HCT116 (cell line): ENCODE data around the gene FBXO8. TPM values are rescaled to one million over a fixed set of nuclear protein-coding genes. Genes with fewer than 3 reads are reported as not detected.

Source experiments
- ATAC-seq: fragments of 200-7000 bp; cut with Tn5 transposase; 2 replicates; pipeline ENCODE4 v1.9.1; 2020; ENCODE audit warnings: mild to moderate bottlenecking, moderate library complexity
- BruUV-seq: library from RNA; stranded (reverse); fragments of 400-500 nt; replicated peaks from 2 replicates; lab custom pipeline; 2021; lab: Mats Ljungman, UMichigan
- CTCF ChIA-PET: fragments of 300-600 bp; sonication (Branson Sonifier 250); formaldehyde crosslinking; loops from one replicate; lab custom pipeline; 2021; ENCODE audit warnings: antibody characterized with exemption; lab: Charles Lee
- POLR2A ChIA-PET: fragments of 300-600, 350-600 bp; sonication (Branson Sonifier 250); formaldehyde crosslinking; loops from one replicate; lab custom pipeline; 2021; ENCODE audit warnings: antibody characterized with exemption; lab: Charles Lee
- RAD21 ChIA-PET, 2 experiments: fragments of 300-600 bp; sonication (Branson Sonifier 250); formaldehyde crosslinking; loops; one replicate each; lab custom pipeline; 2023; ENCODE audit warnings: low total read pairs in 2 of 2; ENCODE audit not compliant: uncharacterized antibody in 2 of 2, unreplicated experiment in 2 of 2, low non-redundant PET in 1 of 2; lab: Charles Lee
- DNase-seq: peaks from one replicate; pipeline ENCODE4 v3.0.0-alpha.2; 2010; ENCODE audit warnings: low read depth, low spot score
- H2AFZ ChIP-seq: fragments of 200-600 bp; shearing (Covaris generic), sonication (generic); 2 replicates; pipeline ENCODE4 v1.6.1; 2017; ENCODE audit warnings: low read depth, mixed run types, mixed read lengths, antibody characterized with exemption, low read length; ENCODE audit not compliant: poor library complexity, severe bottlenecking
- H3K27ac ChIP-seq: 2 replicates; pipeline ENCODE4 v1.5.1; 2012; ENCODE audit warnings: low read depth, low read length
- H3K27me3 ChIP-seq: fragments of 200-600 bp; sonication (generic); 2 replicates; pipeline ENCODE4 v1.6.1; 2016; ENCODE audit warnings: mixed run types, low read length, mixed read lengths; ENCODE audit not compliant: insufficient read depth
- H3K36me3 ChIP-seq, 2 experiments: fragments of 200-500 bp in 1 of 2; fragments of 200-600 bp in 1 of 2; sonication (Bioruptor generic) in 1 of 2; sonication (generic) in 1 of 2; 2 replicates each; pipeline versions ENCODE4 v1.5.1 to v1.6.1; 2014 to 2016; ENCODE audit warnings: low read length in 2 of 2, inconsistent platforms in 1 of 2, mixed read lengths in 1 of 2, mixed run types in 1 of 2; ENCODE audit not compliant: insufficient read depth in 2 of 2, control insufficient read depth in 1 of 2
- H3K4me1 ChIP-seq, 2 experiments: fragments of 200-600 bp in 1 of 2; sonication (generic) in 1 of 2; 2 replicates each; pipeline versions ENCODE4 v1.5.1 to v1.6.1; 2012 to 2017; ENCODE audit warnings: low read length in 2 of 2, inconsistent platforms in 1 of 2, mild to moderate bottlenecking in 1 of 2, mixed read lengths in 1 of 2, mixed run types in 1 of 2, moderate library complexity in 1 of 2; ENCODE audit not compliant: insufficient read depth in 2 of 2, control insufficient read depth in 1 of 2
- H3K4me2 ChIP-seq: fragments of 200-600 bp; sonication (generic); 2 replicates; pipeline ENCODE4 v1.6.1; 2017; ENCODE audit warnings: mixed run types, low read length, mixed read lengths
- H3K4me3 ChIP-seq, 2 experiments: fragments of 200-600 bp in 1 of 2; sonication (generic) in 1 of 2; replicated peaks in 1 of 2; 2 replicates each; pipeline ENCODE4 v1.5.1; 2011 to 2016; ENCODE audit warnings: low read length in 2 of 2, control low read depth in 1 of 2, low read depth in 1 of 2, mild to moderate bottlenecking in 1 of 2, mixed read lengths in 1 of 2, mixed run types in 1 of 2
- H3K79me2 ChIP-seq: fragments of 200-600 bp; sonication (generic); 2 replicates; pipeline ENCODE4 v1.6.1; 2017; ENCODE audit warnings: mild to moderate bottlenecking, mixed run types, low read length, moderate library complexity, mixed read lengths; ENCODE audit not compliant: insufficient read depth
- H3K9ac ChIP-seq: fragments of 200-600 bp; sonication (generic); 2 replicates; pipeline ENCODE4 v1.6.1; 2016; ENCODE audit warnings: low read length, mixed read lengths
- H3K9me2 ChIP-seq: fragments of 200-600 bp; sonication (generic), shearing (Covaris generic); 2 replicates; pipeline ENCODE4 v1.6.1; 2017; ENCODE audit warnings: mixed run types, mild to moderate bottlenecking, moderate library complexity; ENCODE audit not compliant: insufficient read depth
- H3K9me3 ChIP-seq, 2 experiments: fragments of 200-500 bp in 1 of 2; fragments of 200-600 bp in 1 of 2; sonication (Bioruptor generic) in 1 of 2; sonication (generic) in 1 of 2; 2 replicates each; pipeline ENCODE4 v1.6.1; 2014 to 2017; ENCODE audit warnings: low read length in 2 of 2, mixed read lengths in 2 of 2, inconsistent platforms in 1 of 2, low read depth in 1 of 2, mild to moderate bottlenecking in 1 of 2, mixed run types in 1 of 2, moderate library complexity in 1 of 2; ENCODE audit not compliant: control insufficient read depth in 1 of 2, insufficient read depth in 1 of 2
- H4K20me1 ChIP-seq: fragments of 200-600 bp; sonication (generic), shearing (Covaris generic); 2 replicates; pipeline ENCODE4 v1.6.1; 2017; ENCODE audit warnings: mixed run types, mild to moderate bottlenecking, moderate library complexity; ENCODE audit not compliant: insufficient read depth
- CEBPB ChIP-seq: IDR thresholded peaks from 2 replicates; pipeline ENCODE4 v1.6.1; 2012; ENCODE audit warnings: low read depth
- EGR1 ChIP-seq: IDR thresholded peaks from 2 replicates; pipeline ENCODE4 v1.6.1; 2012; ENCODE audit warnings: low read depth
- ELF1 ChIP-seq: IDR thresholded peaks from 2 replicates; pipeline ENCODE4 v1.6.1; 2012; ENCODE audit warnings: low read depth, borderline replicate concordance
- EZH2 ChIP-seq: fragments of 200-600 bp; sonication (generic); IDR thresholded peaks from 2 replicates; pipeline ENCODE4 v1.6.1; 2017; ENCODE audit warnings: antibody characterized with exemption, mixed run types
- FOSL1 ChIP-seq: IDR thresholded peaks from 2 replicates; pipeline ENCODE4 v1.6.1; 2012; ENCODE audit warnings: low read depth
- JUND ChIP-seq: IDR thresholded peaks from 2 replicates; pipeline ENCODE4 v1.6.1; 2012
- POLR2AphosphoS5 ChIP-seq: IDR thresholded peaks from 2 replicates; pipeline ENCODE4 v1.6.1; 2011; ENCODE audit warnings: mild to moderate bottlenecking, low read depth, low read length, moderate library complexity
- RAD21 ChIP-seq: IDR thresholded peaks from 2 replicates; pipeline ENCODE4 v1.6.1; 2012; ENCODE audit warnings: low read depth, mild to moderate bottlenecking
- SIN3A ChIP-seq: IDR thresholded peaks from 2 replicates; pipeline ENCODE4 v1.6.1; 2012; ENCODE audit warnings: low read depth
- SRF ChIP-seq: IDR thresholded peaks from 2 replicates; pipeline ENCODE4 v1.6.1; 2012; ENCODE audit warnings: low read depth
- TCF7L2 ChIP-seq: IDR thresholded peaks from 2 replicates; pipeline ENCODE4 v1.7.0; 2011; ENCODE audit warnings: borderline replicate concordance, inconsistent platforms; ENCODE audit not compliant: insufficient read depth, insufficient read length; ENCODE audit errors: extremely low read depth
- YY1 ChIP-seq: IDR thresholded peaks from 2 replicates; pipeline ENCODE4 v1.6.1; 2011; ENCODE audit warnings: low read length, low read depth, moderate library complexity, mild to moderate bottlenecking; ENCODE audit not compliant: insufficient replicate concordance; ENCODE audit errors: extremely low read depth
- ZFX ChIP-seq: fragments of 450-650 bp; IDR thresholded peaks from 2 replicates; pipeline ENCODE4 v1.6.1; 2017
- ZNF274 ChIP-seq: fragments of 200-500 bp; sonication (Bioruptor generic); IDR thresholded peaks from 2 replicates; pipeline ENCODE4 v1.6.1; 2014; ENCODE audit warnings: mild to moderate bottlenecking, low read depth, low read length, inconsistent platforms
- intact Hi-C: fragments of 100-400 bp; cut with micrococcal nuclease; formaldehyde crosslinking; loops from 2 replicates; pipeline ENCODE4 v1.10.0; 2022
- total RNA-seq: library from RNA; stranded (reverse); gene quantifications from one replicate; pipeline ENCODE4 v1.2.1, GENCODE V29; 2021; ENCODE audit not compliant: unreplicated experiment
- TF ChIP-seq, protein P1 (sequence below): IDR thresholded peaks from 2 replicates; pipeline ENCODE4 v1.6.1; 2012; ENCODE audit warnings: low read depth
- TF ChIP-seq, protein P2 (sequence below), 3 experiments: fragments of 200-600 bp in 1 of 3; sonication (generic) in 1 of 3; IDR thresholded peaks in 2 of 3; conservative IDR thresholded peaks in 1 of 3; 2 replicates each; pipeline ENCODE4 v1.5.1; 2012 to 2017; ENCODE audit warnings: low read depth in 2 of 3, low read length in 2 of 3, antibody characterized with exemption in 1 of 3, borderline replicate concordance in 1 of 3, control low read depth in 1 of 3, mild to moderate bottlenecking in 1 of 3, mixed read lengths in 1 of 3, mixed run types in 1 of 3, moderate library complexity in 1 of 3; ENCODE audit not compliant: insufficient read depth in 1 of 3
- TF ChIP-seq, protein P3 (sequence below): IDR thresholded peaks from 2 replicates; pipeline ENCODE4 v1.6.1; 2012
- TF ChIP-seq, protein P4 (sequence below): IDR thresholded peaks from 2 replicates; pipeline ENCODE4 v1.6.1; 2012
- TF ChIP-seq, protein P5 (sequence below): IDR thresholded peaks from 2 replicates; pipeline ENCODE4 v1.6.1; 2011; ENCODE audit warnings: mild to moderate bottlenecking, low read length, moderate library complexity; ENCODE audit not compliant: insufficient replicate concordance; ENCODE audit errors: extremely low read depth

The FBXO8 gene
- total RNA-seq, 1 experiment from 2014 or later: 13.0 TPM

DNA sequence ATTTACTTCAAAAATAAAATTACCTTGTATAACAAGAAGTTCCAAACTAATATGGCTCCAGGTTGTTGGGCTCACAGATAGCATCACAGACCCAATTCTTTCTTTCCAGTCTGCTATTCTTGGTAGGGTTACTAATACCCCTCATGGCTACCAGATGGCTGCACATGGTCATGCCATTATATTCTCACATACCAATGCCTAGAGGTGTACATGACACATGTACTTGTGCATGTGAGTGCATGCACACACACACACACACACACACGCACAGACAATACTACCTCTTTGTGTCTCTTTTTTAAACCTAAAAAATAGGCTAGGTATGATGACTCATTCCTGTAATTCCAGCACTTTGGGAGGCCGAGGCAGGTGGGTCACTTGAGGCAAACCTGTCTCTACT, 31.1 kb downstream of the FBXO8 start:
- intact Hi-C loops: no loop called here
- no peaks in the 10 kb centered on the region for H3K9me3 ChIP-seq
- DNase-seq (no peak), ATAC-seq (no peak)
- POLR2A ChIA-PET: no interaction called here
- CTCF ChIA-PET: no interaction called here
- H3K4me2 ChIP-seq: no peak overlapping the region
- H3K36me3 ChIP-seq: no peaks in the 10 kb centered on the region
- H3K27ac ChIP-seq: no peak overlapping the region
- TF ChIP-seq, protein P1, sequence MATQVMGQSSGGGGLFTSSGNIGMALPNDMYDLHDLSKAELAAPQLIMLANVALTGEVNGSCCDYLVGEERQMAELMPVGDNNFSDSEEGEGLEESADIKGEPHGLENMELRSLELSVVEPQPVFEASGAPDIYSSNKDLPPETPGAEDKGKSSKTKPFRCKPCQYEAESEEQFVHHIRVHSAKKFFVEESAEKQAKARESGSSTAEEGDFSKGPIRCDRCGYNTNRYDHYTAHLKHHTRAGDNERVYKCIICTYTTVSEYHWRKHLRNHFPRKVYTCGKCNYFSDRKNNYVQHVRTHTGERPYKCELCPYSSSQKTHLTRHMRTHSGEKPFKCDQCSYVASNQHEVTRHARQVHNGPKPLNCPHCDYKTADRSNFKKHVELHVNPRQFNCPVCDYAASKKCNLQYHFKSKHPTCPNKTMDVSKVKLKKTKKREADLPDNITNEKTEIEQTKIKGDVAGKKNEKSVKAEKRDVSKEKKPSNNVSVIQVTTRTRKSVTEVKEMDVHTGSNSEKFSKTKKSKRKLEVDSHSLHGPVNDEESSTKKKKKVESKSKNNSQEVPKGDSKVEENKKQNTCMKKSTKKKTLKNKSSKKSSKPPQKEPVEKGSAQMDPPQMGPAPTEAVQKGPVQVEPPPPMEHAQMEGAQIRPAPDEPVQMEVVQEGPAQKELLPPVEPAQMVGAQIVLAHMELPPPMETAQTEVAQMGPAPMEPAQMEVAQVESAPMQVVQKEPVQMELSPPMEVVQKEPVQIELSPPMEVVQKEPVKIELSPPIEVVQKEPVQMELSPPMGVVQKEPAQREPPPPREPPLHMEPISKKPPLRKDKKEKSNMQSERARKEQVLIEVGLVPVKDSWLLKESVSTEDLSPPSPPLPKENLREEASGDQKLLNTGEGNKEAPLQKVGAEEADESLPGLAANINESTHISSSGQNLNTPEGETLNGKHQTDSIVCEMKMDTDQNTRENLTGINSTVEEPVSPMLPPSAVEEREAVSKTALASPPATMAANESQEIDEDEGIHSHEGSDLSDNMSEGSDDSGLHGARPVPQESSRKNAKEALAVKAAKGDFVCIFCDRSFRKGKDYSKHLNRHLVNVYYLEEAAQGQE: no peak
- TF ChIP-seq EZH2 (no peak), CEBPB (no peak), FOSL1 (no peak), SRF (no peak), JUND (no peak), ZFX (no peak), TCF7L2 (no peak), ELF1 (no peak), POLR2AphosphoS5 (no peak), RAD21 (no peak), YY1 (no peak), EGR1 (no peak), ZNF274 (no peak), SIN3A (no peak)
- TF ChIP-seq, protein P2, sequence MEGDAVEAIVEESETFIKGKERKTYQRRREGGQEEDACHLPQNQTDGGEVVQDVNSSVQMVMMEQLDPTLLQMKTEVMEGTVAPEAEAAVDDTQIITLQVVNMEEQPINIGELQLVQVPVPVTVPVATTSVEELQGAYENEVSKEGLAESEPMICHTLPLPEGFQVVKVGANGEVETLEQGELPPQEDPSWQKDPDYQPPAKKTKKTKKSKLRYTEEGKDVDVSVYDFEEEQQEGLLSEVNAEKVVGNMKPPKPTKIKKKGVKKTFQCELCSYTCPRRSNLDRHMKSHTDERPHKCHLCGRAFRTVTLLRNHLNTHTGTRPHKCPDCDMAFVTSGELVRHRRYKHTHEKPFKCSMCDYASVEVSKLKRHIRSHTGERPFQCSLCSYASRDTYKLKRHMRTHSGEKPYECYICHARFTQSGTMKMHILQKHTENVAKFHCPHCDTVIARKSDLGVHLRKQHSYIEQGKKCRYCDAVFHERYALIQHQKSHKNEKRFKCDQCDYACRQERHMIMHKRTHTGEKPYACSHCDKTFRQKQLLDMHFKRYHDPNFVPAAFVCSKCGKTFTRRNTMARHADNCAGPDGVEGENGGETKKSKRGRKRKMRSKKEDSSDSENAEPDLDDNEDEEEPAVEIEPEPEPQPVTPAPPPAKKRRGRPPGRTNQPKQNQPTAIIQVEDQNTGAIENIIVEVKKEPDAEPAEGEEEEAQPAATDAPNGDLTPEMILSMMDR (IDR thresholded peaks at IDR 0.05 in 2 of 3, conservative IDR thresholded peaks at IDR 0.05 in 1 of 3; ENCODE audit: borderline replicate concordance in 1 of 3, insufficient read depth in 1 of 3, low read depth in 2 of 3, low read length in 2 of 3): no peak
- TF ChIP-seq, protein P3, sequence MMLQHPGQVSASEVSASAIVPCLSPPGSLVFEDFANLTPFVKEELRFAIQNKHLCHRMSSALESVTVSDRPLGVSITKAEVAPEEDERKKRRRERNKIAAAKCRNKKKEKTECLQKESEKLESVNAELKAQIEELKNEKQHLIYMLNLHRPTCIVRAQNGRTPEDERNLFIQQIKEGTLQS: no peak
- TF ChIP-seq, protein P4, sequence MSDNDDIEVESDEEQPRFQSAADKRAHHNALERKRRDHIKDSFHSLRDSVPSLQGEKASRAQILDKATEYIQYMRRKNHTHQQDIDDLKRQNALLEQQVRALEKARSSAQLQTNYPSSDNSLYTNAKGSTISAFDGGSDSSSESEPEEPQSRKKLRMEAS: no peak
- TF ChIP-seq, protein P5, sequence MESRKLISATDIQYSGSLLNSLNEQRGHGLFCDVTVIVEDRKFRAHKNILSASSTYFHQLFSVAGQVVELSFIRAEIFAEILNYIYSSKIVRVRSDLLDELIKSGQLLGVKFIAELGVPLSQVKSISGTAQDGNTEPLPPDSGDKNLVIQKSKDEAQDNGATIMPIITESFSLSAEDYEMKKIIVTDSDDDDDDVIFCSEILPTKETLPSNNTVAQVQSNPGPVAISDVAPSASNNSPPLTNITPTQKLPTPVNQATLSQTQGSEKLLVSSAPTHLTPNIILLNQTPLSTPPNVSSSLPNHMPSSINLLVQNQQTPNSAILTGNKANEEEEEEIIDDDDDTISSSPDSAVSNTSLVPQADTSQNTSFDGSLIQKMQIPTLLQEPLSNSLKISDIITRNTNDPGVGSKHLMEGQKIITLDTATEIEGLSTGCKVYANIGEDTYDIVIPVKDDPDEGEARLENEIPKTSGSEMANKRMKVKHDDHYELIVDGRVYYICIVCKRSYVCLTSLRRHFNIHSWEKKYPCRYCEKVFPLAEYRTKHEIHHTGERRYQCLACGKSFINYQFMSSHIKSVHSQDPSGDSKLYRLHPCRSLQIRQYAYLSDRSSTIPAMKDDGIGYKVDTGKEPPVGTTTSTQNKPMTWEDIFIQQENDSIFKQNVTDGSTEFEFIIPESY: no peak
- no peaks in the 10 kb centered on the region for H3K4me1 ChIP-seq
- H3K9me2 ChIP-seq: no peaks in the 10 kb centered on the region
- no peak overlapping the region for H2AFZ ChIP-seq
- H3K4me3 ChIP-seq: no peak overlapping the region
- RAD21 ChIA-PET: no interaction called here
- H3K27me3 ChIP-seq: no peaks in the 10 kb centered on the region
- H3K9ac ChIP-seq: no peak overlapping the region
- no TSS peak for BruUV-seq
- H4K20me1 ChIP-seq: no peaks in the 10 kb centered on the region
- no peaks in the 10 kb centered on the region for H3K79me2 ChIP-seq
